Activated T-cell treated with anti-CD3 and anti-CD28 coated beads for 1 hour (primary cell): ENCODE measurements around the gene THOC5.
"Not testable (repeated sequence)": the region's sequence is repeated elsewhere in the genome, so short reads cannot be mapped to it uniquely, and the experiment has no call there.

Experiments used
- DNase-seq: peaks from one replicate; pipeline ENCODE4 v3.0.0-alpha.2; 2020; ENCODE audit warnings: low read depth

THOC5 gene

DNA sequence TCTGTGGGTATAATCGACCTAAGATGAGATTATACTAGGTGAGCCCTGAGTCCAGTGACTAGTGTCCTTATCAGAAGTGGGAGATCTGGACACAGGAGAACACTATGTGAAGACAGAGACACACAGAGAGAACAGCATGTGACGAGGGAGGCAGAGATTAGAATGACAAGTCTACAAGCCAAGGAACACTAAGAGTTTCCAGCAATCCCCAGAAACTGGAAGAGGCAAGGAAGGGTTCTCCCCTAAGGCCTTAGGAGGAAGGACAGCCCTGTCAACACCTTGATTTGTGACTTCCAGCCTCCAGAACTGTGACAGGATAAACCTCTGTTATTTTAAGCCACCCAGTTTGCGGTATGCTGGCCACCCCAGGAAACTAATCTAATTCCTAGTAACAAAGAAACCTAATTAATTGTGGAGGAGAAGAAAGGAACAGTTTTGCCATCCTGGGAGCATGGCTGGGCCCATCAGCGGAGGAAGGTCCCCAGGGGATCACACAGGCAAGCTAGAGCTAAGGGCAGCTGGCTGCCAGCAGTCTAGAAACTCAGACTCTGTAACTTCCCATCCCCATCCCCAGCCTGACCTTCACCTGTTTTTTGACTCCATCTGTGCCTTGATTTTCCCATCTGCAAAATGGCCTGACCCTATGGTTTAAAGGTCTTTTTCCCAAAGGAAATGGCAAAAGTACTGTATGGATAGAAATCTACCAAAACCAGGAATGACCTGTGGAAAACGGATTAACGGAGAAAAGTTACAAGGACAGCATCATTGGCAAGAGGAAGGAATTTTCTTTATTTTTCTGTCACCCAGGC, 10.3 kb upstream of the THOC5 start:
- no peak for DNase-seq

- DNase-seq, result no peak
Observed at GRCh38 chr22:29559853-29560252, 6.3 kb upstream of the THOC5 start.

DNA sequence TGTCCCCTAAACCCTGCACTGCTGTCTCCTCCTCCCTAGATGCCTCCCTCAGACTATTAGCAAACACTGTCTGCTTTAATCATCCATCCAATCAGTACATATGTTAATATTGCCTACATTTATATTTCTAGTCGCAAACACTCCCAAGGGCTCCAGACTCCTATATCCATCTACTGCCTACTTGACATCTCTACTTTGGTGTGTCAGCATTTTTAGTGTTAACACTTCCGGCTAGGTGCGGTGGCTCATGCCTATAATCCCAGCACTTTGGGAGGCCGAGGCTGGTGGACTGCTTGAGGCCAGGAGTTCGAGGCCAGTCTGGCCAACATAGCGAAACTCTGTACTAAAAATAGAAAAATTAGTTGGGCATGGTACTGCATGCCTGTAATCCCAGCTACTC, 5.5 kb upstream of the THOC5 start:
- DNase-seq, result no peak

GRCh38 chr22:29555065-29555644, 1.6 kb upstream of the THOC5 start:
- DNase-seq, result no peak

DNA sequence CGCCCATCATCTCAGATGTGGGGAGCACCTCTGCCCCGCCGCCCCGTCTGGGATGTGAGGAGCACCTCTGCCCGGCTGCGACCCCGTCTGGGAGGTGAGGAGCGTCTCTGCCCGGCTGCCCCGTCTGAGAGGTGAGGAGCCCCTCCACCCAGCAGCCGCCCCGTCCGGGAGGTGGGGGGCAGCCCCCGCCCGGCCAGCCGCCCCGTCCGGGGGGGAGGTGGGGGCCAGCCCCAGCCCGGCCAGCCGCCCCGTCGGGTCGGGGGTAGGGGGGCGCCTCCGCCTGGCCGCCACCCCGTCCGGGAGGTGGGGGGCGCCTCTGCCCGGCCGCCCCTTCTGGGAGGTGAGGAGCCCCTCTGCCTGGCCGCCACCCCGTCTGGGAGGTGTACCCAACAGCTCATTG, 1.2 kb downstream of the THOC5 start:
- DNase-seq, result not testable (repeated sequence)

DNA sequence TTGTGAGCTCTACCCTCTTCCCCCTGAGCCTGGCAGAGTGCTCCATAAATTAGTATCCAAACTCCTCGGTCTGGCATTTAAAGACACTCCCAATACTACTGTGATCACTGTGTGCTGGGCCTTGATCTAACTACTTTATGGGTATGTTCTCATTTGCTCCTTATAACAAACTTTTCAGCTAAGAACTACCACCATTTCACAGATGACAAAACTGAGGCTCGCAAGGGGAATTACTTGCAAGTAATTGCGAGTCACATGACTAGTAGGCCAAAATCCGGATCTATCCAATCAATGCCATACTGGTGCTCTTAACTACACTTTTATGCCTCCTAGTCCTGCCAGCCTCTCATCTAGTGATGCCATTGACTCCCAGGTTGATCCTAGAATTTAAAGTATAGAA, 3.6 kb downstream of the THOC5 start:
- DNase-seq, result no peak

DNA sequence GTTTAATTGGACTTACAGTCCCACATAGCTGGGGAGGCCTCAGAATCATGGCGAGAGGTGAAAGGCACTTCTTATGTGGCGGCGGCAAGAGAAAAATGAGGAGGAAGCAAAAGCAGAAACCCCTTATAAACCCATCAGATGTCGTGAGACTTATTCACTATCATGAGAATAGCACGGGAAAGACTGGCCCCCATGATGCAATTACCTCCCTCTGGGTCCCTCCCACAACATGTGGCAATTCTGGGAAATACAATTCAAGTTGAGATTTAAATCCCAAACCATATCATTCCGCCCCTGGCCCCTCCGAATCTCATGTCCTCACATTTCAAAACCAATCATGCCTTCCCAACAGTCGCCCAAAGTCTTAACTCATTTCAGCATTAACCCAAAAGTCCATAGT, 8.5 kb downstream of the THOC5 start:
- not testable (repeated sequence) for DNase-seq

DNA sequence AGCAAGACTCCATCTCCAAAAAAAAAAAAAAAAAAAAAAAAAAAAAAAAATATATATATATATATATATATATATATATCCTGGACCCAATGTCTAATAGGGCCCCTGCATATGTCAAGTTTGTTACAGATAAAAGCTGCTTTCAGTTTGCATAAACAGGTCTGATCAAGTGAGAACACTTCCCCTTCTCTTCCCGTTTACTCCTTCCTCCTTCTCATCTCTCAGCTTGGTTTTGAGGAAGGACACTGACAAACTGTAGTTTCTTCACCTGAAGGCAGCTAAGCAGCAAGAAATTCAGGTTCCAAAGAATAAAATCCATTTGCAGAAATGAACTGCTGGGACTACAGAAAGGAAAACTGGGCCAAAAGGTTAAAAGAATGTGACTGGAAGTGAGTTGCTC, 11.7 kb downstream of the THOC5 start:
- DNase-seq, result no peak

DNA sequence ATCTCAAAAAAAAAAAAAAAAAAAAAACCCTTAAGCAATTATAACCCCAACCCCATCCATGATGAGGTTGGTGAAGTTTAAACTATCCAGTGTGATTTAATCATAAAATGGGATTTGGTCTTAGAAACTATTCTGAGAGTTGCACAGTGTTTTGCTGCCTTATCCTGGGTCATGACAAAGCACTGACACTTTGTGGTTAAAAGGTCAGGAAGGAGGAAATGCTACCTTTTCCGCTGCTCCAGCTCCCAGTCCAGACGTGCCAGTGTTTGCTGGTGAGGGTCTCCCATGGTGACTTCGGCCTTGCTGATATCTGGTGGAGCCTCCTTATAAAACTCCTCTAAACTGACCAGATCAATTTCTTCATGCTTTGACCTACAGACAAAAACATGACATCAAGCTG, 14.5 kb downstream of the THOC5 start:
- no peak for DNase-seq

- no peak for DNase-seq
Observed at GRCh38 chr22:29536411-29536810, 17.1 kb downstream of the THOC5 start.

- DNase-seq, result no peak
Observed at GRCh38 chr22:29531419-29531818, 22.1 kb downstream of the THOC5 start.

DNA sequence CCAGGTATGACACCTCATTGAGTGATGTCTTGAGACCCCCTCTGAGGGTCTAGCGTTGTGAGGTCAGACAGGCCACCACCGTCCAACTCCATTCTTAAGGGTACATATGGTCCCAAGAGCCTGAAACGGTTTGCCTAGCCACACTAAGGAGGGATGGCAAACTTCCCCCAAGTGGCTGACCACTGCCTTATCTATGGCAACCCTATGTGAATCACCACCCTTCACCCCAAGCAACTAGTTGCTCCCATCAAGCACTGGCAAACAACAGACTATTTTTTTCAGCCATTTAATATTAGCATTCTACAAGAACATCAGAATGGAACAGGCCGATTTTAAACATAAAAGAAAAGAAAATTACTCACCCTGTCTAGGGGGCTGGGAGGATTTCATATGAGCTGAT, 22.8 kb downstream of the THOC5 start:
- DNase-seq, result no peak

DNA sequence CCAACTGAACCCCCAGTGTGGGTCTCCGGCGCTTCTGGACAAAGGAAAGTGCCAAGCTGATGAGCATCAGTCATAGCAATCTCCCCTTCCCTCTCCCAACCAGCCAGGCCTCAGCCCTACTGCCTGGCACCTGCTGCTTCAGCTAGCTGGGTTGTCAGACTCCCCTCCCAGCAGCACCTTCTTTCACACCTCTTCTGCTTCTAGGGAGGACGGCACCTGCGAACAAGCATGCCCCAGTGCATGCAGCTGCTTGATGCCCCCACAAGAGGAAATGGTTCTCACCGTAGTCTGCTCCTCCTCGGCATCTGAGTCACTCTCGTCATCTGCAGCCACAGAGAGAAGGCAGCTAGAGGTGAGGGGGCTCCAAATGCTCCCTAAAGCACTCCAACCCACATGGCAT, 25.4 kb downstream of the THOC5 start:
- no peak for DNase-seq

GRCh38 chr22:29524442-29525191, 28.9 kb downstream of the THOC5 start:
- DNase-seq, result peak; percentile 4

- no peak for DNase-seq
Observed at GRCh38 chr22:29523761-29524160, 29.8 kb downstream of the THOC5 start.

GRCh38 chr22:29521526-29521925, 32.0 kb downstream of the THOC5 start:
- DNase-seq, result no peak

DNA sequence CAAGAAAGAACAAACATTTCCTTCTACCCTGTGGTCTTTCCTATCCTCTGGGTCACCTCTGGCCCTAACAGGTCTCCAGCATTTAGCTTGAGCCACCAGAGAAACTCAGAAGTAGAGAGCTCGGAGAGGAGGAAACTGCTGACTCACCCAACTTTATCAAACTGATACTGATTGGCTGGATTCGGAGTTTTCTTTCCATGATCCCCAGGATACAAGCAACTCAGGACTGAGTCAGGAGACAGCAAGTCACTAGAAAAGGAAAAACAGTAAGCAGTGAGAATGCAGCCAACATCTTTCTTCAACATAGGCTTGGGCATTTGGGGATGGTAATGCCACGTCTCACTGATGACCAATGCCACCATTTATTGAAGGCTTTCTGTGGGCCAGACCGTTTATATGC, 32.7 kb downstream of the THOC5 start:
- no peak for DNase-seq

- DNase-seq, result no peak
Observed at GRCh38 chr22:29519996-29520395, 33.6 kb downstream of the THOC5 start.

DNA sequence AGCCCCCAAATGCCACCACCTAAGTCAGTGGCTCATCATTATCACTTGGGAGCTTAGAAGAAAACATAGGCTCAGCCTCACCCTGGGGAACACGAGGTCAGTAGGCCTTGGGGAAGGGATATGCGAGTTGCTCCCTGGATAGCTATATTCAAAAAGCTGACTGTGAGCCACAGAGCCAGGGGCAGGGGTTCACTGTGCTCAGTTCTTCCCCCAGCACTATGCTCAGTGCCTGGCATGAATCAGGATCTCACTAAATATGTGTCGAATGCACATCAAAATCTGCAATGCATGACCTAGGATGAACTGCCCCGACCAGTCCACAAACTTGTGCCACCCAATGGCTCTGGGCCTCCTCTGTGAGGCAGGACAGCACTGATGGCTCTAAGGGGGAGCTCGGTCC, 35.1 kb downstream of the THOC5 start:
- no peak for DNase-seq

DNA sequence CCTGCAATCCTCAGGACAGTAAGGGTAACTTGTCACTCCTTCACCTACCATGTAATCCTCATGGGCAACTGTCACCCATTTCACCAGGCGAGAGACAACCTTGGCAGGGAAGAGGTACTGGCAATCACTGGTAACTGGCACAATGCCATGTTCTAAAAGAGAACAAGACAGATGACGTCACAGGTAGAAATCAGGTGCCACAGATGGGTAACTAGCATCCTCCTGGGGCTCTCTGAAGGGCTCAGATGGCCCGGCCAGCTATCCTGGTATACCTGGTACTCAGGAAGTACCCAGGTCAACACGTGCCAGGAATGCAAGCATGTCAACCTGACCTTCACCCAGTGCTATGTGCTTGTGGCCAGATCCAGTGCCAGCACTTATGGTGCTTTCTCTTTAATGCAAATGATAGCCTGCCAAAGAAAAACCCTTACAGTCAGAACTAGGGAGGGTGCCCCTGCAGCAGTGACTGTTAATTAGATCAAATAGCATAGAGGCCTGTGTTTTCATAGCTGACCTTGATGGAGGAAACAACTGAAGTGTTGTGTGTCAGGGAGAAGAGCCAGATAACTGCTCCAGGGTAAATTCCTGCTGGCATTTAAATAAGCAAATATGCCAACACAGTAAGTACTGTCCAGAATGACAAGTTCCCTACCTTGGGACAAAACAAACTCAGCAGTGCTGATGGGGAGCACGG, 36.2 kb downstream of the THOC5 start:
- no peak for DNase-seq

DNA sequence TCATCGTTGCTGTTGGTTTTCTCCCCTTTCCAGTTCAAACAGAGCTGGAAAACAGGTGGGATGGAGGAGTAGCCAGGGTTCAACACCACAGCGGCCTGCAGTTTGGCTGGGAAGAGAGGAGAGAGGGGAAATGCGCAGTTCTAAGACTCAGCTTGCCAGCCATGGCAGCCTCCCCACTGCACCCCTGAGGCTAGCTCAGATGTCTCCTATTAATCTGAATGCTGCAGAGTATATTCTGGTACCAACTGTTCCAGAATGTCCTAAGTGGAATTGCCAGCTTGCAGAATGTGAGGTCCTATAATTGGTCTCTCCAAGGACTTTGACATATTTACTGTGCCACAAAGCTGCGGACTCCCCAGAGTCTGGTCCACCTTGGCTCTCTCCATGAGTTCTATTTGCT, 41.5 kb downstream of the THOC5 start:
- no peak for DNase-seq

GRCh38 chr22:29511126-29511862, 42.3 kb downstream of the THOC5 start:
- no peak for DNase-seq
